Measurements from ENCODE around the gene TM2D1. TPM values are rescaled to one million over a fixed set of nuclear protein-coding genes. Genes with fewer than 3 reads are reported as not detected.

TM2D1 gene
- total RNA-seq, 1 experiment from 2014 or later = 22.7 TPM

GRCh38 chr1:61655453-61655852, 69.5 kb downstream of the TM2D1 start (continued):
- TF ChIP-seq, protein P1, sequence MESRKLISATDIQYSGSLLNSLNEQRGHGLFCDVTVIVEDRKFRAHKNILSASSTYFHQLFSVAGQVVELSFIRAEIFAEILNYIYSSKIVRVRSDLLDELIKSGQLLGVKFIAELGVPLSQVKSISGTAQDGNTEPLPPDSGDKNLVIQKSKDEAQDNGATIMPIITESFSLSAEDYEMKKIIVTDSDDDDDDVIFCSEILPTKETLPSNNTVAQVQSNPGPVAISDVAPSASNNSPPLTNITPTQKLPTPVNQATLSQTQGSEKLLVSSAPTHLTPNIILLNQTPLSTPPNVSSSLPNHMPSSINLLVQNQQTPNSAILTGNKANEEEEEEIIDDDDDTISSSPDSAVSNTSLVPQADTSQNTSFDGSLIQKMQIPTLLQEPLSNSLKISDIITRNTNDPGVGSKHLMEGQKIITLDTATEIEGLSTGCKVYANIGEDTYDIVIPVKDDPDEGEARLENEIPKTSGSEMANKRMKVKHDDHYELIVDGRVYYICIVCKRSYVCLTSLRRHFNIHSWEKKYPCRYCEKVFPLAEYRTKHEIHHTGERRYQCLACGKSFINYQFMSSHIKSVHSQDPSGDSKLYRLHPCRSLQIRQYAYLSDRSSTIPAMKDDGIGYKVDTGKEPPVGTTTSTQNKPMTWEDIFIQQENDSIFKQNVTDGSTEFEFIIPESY (IDR thresholded peaks at IDR 0.05; ENCODE audit: extremely low read depth, insufficient replicate concordance, low read length) = no peak

- Histone ChIP-seq H3K9me2 (ENCODE audit: insufficient read depth) (no peaks in the 10 kb centered on the region), H3K27me3 (ENCODE audit: insufficient read depth, low read length) (no peaks in the 10 kb centered on the region), H4K20me1 (ENCODE audit: insufficient read depth) (no peaks in the 10 kb centered on the region), H3K4me3 (replicated peaks in 1 of 2; ENCODE audit: low read depth in 1 of 2, low read length in 2 of 2) (no peak overlapping the region), H3K9ac (ENCODE audit: low read length) (no peak overlapping the region), H3K4me2 (ENCODE audit: low read length) (no peak overlapping the region), H3K36me3 (ENCODE audit: control insufficient read depth in 1 of 2, insufficient read depth in 2 of 2, low read length in 2 of 2) (no peaks in the 10 kb centered on the region), H3K79me2 (ENCODE audit: insufficient read depth, low read length) (no peaks in the 10 kb centered on the region), H2AFZ (ENCODE audit: low read depth, low read length, poor library complexity, severe bottlenecking) (no peak overlapping the region), H3K9me3 (ENCODE audit: control insufficient read depth in 1 of 2, insufficient read depth in 1 of 2, low read depth in 1 of 2, low read length in 2 of 2) (no peaks in the 10 kb centered on the region), H3K4me1 (ENCODE audit: control insufficient read depth in 1 of 2, insufficient read depth in 2 of 2, low read length in 2 of 2) (no peaks in the 10 kb centered on the region), H3K27ac (ENCODE audit: low read depth, low read length) (no peak overlapping the region)
- DNase-seq (ENCODE audit: low read depth, low spot score) (no peak), ATAC-seq (no peak)
- ChIA-PET CTCF (no interaction called here), POLR2A (no interaction called here), RAD21 (ENCODE audit: low non-redundant PET in 1 of 2, low total read pairs in 2 of 2, uncharacterized antibody in 2 of 2, unreplicated experiment in 2 of 2) (no interaction called here)
- BruUV-seq (replicated peaks) = no TSS peak
- TF ChIP-seq TCF7L2 (IDR thresholded peaks at IDR 0.05; ENCODE audit: borderline replicate concordance, extremely low read depth, insufficient read depth, insufficient read length) = no peak
- TF ChIP-seq SP1 (IDR thresholded peaks at IDR 0.05; ENCODE audit: low read depth) = no peak
- no peak for TF ChIP-seq POLR2AphosphoS5 (IDR thresholded peaks at IDR 0.05; ENCODE audit: low read depth, low read length)
- no peak for TF ChIP-seq ELF1 (IDR thresholded peaks at IDR 0.05; ENCODE audit: borderline replicate concordance, low read depth)
- TF ChIP-seq, protein P1 (IDR thresholded peaks at IDR 0.05; ENCODE audit: extremely low read depth, insufficient replicate concordance, low read length) = no peak
- intact Hi-C loops (cut with micrococcal nuclease) = no loop called here
Observed at GRCh38 chr1:61654067-61654466, 70.9 kb downstream of the TM2D1 start.

All from HCT116 (cell line).